GM04503 (cell line): ENCODE data around the gene LHX2.
A peak's percentile ranks its signal among the peaks of the same experiment; 100 is the strongest.
"Not testable (repeated sequence)": the region's sequence is repeated elsewhere in the genome, so short reads cannot be mapped to it uniquely, and the experiment has no call there.

Experiments
- DNase-seq: peaks from one replicate; pipeline ENCODE4 v3.0.0-alpha.2; 2012; ENCODE audit warnings: low read depth

LHX2 gene, protein sequence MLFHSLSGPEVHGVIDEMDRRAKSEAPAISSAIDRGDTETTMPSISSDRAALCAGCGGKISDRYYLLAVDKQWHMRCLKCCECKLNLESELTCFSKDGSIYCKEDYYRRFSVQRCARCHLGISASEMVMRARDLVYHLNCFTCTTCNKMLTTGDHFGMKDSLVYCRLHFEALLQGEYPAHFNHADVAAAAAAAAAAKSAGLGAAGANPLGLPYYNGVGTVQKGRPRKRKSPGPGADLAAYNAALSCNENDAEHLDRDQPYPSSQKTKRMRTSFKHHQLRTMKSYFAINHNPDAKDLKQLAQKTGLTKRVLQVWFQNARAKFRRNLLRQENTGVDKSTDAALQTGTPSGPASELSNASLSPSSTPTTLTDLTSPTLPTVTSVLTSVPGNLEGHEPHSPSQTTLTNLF

DNA sequence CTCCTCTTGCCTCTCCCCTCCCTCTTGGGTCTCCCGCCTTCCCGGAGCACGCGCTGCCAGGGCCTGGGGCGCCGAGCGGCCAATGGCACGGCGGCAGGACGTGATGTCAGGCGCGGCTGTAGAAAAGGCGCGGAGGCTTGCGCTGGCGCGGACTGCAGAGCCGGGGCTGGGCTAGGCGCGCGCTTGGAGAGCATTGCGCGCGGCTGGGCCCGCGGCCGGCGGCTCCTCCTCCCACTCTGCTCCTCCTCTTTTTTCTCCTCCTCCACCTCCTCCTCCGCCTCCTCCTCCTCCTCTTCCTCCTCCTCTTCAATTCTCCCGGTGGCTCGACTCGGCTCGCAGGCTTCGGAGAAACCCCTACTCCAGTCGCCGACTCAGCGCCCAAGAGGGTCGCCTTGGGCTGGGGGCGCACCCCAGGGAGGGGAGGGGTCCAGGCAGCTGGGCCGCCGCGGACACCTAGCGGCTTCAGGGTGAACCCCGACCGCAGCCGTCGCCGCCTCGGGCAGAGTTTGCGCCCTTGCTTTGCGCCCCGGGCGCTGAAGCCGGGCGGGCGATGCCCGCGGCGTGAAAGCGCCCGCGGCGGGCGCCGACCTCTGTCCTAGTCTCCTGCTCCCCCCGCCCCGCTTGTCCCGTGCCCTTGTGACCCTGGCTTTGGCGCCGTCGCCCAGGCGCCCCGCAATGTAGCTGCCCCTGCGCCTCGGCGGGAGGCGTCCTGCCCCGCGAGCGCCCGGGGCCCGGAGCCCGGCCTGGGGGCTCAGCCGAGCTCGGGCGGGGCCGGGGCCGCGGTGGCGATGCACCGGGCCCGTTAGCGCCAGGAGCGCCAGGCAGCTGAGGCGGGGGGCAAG is at the start of gene LHX2:
TSS of gene LHX2 (plus strand) at position 309 of the 842 bp plus-strand sequence. CDS start 581 bp downstream, outside the sequence.
- DNase-seq, result peak; percentile 36

DNA sequence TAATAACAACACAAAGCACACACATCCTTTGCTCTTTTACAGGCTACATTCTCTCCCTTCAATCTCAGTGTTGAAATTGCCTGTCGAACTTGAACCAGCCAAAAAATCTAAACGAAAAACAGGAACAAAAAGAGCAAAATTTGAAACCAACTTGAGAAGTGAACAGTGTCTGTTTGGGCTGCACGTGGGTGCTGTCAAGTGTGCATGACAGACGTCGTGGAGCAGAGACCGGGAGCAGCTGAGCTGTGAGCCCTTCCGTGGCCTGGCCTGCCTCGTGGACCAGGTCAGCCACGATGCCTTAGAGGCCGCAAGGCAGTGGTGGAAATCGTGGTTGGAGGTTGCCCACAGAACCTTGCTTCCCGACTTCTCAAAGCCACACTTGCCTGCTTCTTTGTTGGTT is 46.8 kb upstream of the LHX2 start:
- DNase-seq, result no peak

DNA sequence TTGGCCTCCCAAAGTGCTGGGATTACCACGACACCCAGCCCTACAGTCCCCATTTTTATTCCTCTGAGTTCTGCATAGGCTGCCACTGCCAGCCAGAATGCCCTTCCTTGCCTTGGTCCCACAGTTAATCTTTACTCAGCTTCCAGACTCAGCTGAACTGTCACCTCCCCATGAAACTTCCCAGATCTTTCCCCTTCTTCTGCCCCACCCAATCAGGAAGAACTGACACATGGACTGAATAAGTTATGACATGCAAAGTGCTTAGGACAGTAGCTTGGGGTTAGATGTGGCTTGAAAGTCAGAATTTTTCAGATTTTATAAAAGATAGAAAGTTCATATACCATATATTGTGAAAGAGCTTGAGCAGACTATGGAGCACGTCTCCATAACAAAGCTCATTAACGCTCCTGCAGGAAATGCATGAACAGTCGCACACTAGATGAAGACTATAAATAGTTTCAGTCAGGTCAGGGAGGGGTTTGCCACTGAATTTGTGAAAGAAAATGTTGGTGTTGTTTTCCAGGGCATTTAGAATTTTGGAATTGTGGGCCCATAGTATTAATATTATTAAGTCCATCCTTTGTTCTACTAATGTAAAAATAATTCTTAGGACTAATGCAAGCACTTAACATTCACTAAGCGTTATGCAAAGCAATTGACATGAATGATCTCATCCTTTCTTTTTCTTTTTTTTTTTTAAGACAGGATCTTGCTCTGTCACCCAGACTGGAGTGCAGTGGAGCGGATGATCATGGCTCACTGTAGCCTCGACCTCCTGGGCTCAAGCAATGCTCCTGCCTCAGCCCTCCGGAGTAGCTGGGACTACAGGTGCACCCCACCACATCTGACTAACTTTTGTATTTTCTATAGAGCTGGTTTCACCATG is 45.5 kb upstream of the LHX2 start:
- DNase-seq, result no peak

DNA sequence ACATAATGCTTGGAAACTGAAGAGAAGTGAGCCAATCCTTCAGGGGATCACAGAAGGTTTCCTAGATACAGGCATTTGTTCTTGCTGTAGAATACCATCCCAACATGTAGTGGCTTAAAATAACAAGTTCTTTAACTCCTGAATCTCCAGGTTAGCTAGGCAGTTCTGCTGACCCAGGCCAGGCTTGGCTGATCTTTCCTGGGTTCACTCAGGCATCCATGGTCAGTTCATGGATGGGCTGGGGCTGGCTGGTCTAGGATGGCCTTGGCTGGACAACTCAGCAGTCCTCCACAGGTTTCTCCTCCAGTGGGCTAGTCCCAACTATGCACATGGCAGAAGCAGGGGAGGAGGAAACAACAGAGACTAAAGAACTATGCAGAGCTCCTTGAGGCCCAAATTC is 44.2 kb upstream of the LHX2 start:
- DNase-seq, result no peak

DNA sequence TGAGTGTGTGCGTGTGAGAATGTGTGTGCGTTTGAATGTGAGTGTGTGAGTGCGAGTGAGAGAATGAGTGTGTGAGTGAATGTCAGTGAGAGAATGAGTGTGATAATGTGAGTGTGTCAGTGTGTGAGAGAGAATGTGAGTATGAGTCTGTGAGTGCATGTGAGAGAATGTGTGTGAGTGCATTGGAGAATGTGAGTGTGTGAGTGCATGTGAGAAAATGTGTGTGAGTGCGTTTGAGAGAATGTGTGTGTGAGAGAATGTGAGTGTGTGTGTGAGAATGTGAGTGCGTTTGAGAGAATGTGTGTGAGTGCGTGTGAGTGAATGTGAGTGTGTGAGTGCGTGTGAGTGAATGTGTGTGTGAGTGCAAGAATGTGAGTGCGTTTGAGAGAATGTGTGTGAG is 39.0 kb upstream of the LHX2 start:
- DNase-seq, result no peak

DNA sequence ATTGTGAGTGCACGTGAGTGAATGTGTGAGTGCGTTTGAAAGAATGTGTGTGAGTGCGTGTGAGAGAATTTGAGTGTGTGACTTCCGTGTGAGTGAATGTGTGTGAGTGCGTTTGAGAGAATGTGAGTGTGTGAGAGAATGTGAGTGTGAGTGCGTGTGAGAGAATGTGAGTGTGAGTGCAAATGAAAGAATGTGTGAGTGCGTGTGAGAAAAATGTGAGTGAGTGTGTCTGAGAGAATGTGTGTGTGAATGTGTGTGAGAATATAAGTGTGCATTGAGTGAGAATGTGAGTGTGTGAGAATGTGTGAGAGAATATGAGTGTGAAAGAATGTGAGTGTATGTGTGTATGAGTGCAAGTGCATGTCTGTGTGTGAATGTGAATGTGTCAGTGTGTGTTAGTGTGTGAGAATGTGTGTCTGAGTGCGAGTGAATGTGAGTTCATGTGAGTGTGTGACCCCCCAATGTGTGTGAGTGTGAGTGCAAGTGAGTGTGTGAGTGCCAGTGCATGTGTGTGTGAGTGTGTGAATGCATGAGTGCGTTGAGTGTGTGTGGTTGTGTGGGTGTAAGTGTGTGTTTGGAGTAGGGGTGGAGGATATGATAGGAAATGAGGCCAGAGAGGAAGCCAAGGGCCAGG is 37.9 kb upstream of the LHX2 start:
- DNase-seq, result no peak

DNA sequence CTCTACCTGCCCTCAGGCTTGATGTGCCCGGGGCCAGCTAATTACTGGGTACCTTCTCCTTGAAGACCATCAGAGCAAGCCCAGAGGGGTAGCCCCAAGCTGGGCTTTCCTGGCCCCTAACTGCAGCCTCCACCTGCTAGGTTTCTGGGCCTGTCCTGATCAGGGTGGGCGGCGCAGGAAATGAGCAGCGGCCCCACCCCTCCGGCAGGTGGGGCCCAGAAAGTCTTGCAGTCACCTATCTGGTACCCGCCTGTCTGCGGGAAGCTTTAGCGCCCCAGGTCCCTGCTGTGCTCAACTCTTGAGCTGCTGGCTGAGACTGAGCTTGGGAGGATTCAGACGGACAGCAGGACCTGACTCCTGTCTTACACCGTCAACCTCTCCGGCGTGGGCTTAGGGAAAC is 37.1 kb upstream of the LHX2 start:
- no peak for DNase-seq

DNA sequence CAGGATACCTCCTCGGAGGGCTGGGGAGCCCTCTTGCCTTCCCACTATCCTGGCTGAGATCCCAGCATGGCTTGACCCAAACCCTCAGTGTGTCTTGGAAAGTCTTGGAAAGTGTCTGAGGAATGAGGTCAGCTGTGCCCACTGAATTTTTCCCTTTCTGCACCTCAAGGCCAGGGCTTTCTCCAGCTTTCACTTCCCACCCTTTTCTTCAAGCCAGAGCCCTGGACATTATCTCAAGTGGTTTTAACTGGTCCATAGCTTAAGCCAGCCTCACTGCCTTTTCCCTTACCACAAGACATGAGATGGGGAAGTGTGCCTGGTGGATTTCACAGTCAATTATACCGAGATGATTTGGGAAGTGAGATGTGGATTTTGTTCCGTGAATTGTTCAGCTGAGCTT is 35.7 kb upstream of the LHX2 start:
- no peak for DNase-seq

DNA sequence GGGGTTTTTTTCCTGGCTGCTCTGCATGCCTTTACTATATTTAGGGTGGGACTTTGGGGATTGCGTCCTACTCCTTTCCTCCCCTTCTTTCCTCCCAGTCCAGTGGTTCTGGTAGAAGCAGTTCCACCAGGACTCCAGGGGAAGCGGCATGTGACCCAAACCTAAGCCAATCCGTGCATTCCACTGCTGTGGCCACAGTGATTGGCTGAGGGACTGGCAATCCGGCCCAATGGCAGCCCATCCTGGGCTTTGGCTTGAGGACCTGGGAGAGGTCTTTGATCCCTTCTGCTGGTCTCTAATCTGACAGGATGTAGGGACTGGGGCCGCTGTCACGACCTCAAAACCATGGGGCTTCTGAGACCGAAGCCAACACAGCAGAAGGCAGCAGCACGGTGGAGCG is 35.0 kb upstream of the LHX2 start:
- not testable (repeated sequence) for DNase-seq

DNA sequence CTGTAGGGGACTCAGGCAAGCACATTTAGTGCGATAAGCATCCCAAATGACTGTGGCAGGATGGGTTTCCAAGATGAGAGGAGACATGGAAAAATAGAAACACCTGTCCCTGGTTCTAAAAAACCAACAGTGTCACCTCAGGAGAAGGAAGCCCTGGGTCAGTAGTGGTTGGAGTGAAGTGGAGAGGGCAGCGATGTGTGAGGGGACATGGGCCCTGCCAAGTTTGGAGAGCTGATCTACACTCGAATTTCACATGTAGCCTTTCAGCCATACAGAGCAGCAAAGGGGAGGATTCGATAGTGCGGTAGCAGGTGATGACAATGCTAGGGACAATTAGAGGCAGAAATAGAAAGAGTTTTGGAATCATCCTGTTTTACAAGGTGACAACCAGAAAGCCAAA is 32.6 kb upstream of the LHX2 start:
- no peak for DNase-seq

DNA sequence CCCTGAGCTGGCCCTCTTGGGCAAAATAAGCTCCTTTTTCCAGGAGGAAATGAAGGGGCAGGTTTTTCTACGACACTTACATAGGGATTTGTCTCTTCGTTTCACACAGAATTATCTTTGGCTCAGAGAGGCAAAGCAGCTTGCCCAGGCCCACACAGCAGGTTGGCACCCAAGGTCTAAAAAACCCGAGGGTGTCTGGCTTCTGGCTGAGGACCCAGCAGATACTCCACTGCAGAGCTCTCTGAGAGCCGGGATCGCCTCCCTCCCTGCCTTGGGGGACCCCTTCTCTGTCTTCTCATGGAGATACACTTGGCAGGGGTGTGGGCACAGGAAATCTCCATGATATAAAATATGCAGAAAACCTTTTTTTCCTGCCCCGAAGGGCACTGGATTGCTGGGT is 29.0 kb upstream of the LHX2 start:
- no peak for DNase-seq

DNA sequence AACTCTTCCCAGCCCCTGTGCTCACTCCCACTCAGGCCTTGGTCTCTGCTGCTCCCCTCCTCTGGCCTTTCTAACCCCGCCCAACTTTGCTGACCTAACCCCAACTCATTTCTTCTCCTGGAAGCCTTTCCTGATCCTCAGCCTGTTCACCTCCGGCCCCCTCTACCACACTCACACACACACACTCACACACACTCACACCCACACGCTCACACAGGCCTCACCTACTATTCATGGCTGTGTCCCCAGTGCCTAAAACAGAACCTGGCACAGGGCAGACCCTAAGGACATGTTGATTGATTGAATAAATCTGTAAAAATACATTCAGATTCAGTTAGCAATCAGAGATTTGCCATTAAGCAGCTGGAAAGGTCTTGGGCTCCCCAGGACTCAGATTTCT is 28.5 kb upstream of the LHX2 start:
- DNase-seq, result no peak

DNA sequence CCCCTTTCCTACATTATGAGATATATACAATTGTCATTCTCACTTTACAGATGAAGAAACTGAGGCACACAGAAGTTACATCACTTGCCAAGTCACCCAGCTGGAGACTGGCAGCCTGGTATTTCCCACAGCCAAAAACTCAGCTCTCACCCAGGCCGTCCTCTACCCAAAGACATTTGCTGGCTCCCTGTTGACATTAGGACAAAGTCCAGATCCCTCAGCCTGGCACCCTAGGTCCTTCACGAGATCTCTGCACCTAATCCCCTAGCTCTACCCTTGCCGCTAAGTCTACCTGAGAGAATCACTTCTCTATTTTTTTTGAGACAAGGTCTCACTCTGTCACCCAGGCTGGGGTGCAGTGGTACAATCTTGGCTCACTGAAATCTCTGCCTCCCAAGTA is 26.8 kb upstream of the LHX2 start:
- no peak for DNase-seq

DNA sequence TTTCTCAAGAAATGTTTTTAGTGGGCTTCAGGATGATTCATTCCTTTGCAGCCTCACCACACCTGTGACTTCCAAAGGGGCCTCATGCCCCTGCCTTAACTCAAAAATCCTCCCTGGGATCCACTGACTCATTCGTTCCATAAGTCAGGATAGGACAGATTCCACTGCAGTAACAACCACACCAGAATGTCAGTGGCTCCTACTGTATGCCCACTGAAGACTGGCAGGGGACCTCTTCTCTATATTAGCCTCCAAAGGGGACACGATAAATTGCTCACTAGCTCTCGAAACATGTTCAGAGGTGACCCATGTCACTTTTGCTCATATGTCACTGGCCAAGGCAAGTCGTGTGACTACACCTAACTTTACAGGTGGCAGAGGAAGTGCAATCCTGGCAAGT is 25.7 kb upstream of the LHX2 start:
- DNase-seq, result no peak

DNA sequence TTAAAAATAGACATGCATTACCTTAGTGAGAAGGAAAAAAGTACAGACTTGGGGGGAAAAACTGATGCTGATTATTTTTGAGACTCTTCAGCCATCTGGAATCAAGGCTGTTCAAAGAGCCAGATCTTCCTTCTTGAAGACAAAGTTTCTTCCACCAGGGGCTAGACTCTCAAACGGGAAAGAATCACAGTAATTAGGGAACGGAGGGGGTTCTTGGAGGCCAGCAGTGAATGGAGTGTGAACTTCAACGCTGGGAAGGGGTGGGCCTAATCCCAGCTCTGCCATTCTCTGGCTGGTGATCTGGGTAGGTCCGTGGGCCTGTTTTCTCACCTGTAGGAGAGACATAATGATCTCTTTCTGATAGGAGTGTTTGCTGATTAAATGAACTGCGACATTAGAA is 21.1 kb upstream of the LHX2 start:
- no peak for DNase-seq

DNA sequence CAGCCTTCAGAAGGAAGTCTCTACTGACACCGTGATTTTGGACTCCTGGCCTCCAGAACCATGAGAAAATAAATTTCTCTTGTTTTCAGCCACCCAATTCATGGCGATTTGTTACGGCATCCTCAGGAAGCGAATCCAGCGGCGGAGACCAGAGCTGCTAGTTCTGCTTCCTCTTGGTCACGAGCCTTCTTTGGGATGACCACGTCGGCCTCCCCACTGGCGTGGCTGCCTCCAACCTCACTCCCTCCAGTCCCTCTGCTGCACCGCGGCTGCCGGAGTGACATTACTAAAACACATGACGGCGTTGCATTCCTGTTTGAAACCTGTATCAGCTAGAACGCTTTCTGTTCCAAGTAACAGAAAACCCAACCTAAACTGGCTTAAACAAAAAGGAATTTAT is 18.9 kb upstream of the LHX2 start:
- DNase-seq, result not testable (repeated sequence)

DNA sequence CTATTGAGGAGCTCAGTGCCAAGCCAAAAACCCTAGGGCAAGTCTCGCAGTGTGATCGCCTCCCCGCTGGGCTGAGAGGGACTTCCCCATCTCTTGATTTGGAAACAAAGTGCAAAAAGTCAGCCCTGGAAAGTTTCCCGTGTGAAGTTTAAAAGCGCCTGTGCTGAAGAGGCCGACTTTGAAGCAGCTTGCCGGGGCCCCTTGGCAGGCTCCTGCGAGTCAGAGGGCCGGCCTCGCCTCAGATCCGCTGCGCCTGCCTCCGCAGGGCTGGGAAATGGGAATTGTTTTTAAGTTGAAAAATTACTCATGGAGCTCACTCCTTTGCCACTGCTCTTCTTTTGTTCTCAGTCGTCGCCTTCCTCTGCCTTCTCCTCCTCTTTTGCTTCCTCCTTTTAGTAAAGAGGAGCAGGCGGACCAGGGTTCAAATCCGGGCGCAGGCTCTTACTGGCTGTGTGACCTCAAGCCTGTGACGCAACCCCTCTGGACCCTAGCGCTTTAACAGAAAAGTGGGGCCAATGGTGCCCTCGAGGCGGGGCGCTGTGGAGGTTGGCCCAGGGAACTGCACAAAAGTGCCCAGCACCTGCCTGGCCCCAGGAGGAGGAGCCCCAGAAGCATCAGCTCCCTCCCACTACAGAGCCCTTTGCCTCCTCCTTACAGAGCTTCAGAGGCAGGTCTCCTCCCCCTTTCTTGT is 14.7 kb upstream of the LHX2 start:
- DNase-seq, result no peak

DNA sequence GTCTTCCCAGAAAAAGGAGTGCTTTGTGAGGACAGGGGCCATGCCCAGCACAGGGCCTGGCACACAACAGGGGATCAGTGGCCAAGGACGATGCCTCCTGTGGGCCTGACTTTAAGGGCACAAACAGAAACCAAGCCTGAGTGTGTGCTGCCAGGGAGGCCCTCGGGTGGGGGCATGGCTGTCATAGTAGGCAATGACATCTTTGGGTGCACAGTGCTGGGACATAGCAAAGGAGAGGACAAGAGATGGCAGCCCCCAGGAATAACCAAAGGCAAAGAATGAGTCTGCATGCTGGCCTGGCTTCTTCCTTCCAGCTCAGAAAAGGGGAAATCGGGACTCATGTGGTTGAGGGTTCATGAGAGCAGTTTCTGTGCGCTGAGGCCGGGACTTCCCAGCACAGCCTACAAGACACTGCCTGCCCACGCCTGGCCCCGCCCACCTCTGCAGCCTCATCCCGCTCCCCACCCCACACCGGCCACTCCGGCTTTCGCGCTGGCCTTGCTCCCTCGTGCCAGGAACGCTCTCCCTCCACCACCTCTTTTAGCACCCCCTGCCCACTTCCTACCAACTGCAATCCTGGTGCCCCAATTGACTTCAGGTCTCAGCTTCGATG is 13.8 kb upstream of the LHX2 start:
- DNase-seq, result no peak

DNA sequence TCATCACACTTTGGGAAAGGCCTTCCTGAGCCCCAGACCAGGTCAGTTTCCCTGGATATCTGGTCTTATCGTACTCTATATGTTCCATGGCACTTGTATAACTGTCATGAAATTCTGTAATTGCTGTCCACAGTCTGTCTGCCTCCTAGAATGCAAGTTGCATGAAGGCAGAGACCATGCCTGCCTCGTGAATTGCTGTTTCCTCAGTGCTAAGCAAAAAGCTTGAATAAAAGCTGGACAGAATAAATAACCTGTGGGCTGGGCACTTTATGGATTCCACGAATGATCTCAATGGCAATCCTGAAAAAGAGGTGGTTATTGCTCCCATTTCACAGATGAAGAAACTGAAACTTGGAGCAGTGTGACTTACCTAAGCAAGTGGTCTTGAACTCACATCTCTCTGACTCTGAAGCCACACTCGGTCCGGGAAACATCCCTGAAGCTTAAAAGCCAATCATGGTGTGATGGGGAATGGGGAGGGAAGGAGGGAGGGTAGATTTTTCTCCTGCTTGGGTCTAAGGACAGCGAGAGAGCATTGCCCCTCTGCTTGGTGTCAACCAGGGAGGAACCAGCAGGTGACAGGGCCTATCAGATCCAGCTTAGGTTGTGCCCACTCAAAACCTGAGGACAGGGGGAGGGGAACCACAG is 13.2 kb upstream of the LHX2 start:
- no peak for DNase-seq

DNA sequence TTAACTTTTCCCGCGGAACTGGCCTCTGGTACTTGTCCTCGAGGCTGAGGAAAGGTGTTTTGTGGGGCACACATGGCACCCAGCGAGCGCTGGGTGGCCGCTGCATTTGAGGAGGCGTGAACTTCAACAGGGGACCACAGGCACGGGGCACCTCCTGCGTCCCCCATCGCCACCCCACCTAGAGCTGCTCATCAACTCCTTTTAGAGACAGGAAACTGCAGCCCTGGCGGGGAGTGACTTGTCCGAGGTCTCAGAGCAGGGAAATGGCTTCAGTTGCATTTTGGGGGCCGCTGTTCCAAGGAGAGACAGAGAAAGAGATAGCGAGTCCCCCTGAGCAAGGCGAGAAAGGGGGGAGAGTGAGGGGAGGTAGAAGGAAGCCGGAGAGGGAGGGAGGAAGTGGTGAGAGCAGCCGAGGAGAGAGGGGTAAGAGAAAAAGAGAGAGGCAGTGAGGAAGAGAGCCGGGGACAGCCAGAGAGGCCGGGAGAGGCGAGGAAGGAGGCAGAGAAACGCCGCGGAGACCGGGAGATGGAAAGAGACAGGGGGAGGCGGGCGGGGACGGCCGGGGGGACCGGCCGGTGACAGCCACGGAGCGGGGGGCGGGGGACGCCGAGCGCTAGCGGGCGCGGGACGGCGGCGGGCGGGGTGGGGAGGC is 12.5 kb upstream of the LHX2 start:
- DNase-seq, result no peak
